Measurements from ENCODE around the gene NCCRP1.
A peak's percentile ranks its signal among the peaks of the same experiment; 100 is the strongest.

The NCCRP1 gene

GRCh38 chr19:39246951-39247669, 50.3 kb downstream of the NCCRP1 start:
- peak; percentile 33 for DNase-seq (ENCODE audit: low read depth)

- DNase-seq (ENCODE audit: low read depth): no peak
Observed at GRCh38 chr19:39247701-39248664, 51.2 kb downstream of the NCCRP1 start.

- no peak for DNase-seq (ENCODE audit: low read depth)
Observed at GRCh38 chr19:39248806-39249205, 52.0 kb downstream of the NCCRP1 start, which contains the start of gene IFNL4. Gene IFNL4 (minus strand): TSS chr19:39248856.

GRCh38 chr19:39251081-39251480, 54.3 kb downstream of the NCCRP1 start:
- no peak for DNase-seq (ENCODE audit: low read depth)

Measured in HS-27A (cell line).